ENCODE measurements around the gene AMER1.

The AMER1 gene

GRCh38 chrX:64192673-64193072 lies 12.8 kb downstream of the AMER1 start (continued):
- no peak for TF ChIP-seq TSHZ2 (CRISPR knock-in tag; IDR thresholded peaks at IDR 0.05)
- TF ChIP-seq TCF4 (CRISPR knock-in tag; IDR thresholded peaks at IDR 0.05; ENCODE audit: borderline replicate concordance), result no peak
- no peak for TF ChIP-seq SNAI2 (CRISPR knock-in tag; IDR thresholded peaks at IDR 0.05)

- ATAC-seq, result no peak
- TF ChIP-seq POU6F1 (CRISPR knock-in tag; IDR thresholded peaks at IDR 0.05; ENCODE audit: borderline replicate concordance, low read depth) (no peak), GLIS3 (CRISPR knock-in tag; IDR thresholded peaks at IDR 0.05) (no peak), CSRNP3 (CRISPR knock-in tag; IDR thresholded peaks at IDR 0.05) (no peak), PATZ1 (CRISPR knock-in tag; IDR thresholded peaks at IDR 0.05; ENCODE audit: borderline replicate concordance) (no peak), SNAI2 (CRISPR knock-in tag; IDR thresholded peaks at IDR 0.05) (no peak), ZC3H10 (CRISPR knock-in tag; IDR thresholded peaks at IDR 0.05) (no peak), BACH2 (CRISPR knock-in tag; IDR thresholded peaks at IDR 0.05; ENCODE audit: borderline replicate concordance) (no peak), TCF4 (CRISPR knock-in tag; IDR thresholded peaks at IDR 0.05; ENCODE audit: borderline replicate concordance) (no peak), PPARA (CRISPR knock-in tag; IDR thresholded peaks at IDR 0.05; ENCODE audit: borderline replicate concordance) (no peak), TOX (CRISPR knock-in tag; IDR thresholded peaks at IDR 0.05; ENCODE audit: borderline replicate concordance) (no peak), ESRRG (CRISPR knock-in tag; IDR thresholded peaks at IDR 0.05) (no peak), TSHZ2 (CRISPR knock-in tag; IDR thresholded peaks at IDR 0.05) (no peak), OSR1 (CRISPR knock-in tag; IDR thresholded peaks at IDR 0.05) (no peak), CREB5 (CRISPR knock-in tag; IDR thresholded peaks at IDR 0.05; ENCODE audit: low read depth) (no peak), ZNF8 (CRISPR knock-in tag; IDR thresholded peaks at IDR 0.05) (no peak), ZFP30 (CRISPR knock-in tag; IDR thresholded peaks at IDR 0.05) (no peak)
Measured at GRCh38 chrX:64192040-64192439, 13.5 kb downstream of the AMER1 start.

- ATAC-seq, result no peak
- TF ChIP-seq POU6F1 (CRISPR knock-in tag; IDR thresholded peaks at IDR 0.05; ENCODE audit: borderline replicate concordance, low read depth), result no peak
- no peak for TF ChIP-seq ISL1 (CRISPR knock-in tag; IDR thresholded peaks at IDR 0.05)
- no peak for TF ChIP-seq CSRNP3 (CRISPR knock-in tag; IDR thresholded peaks at IDR 0.05)
Measured at GRCh38 chrX:64191281-64192010, 14.1 kb downstream of the AMER1 start.
